ENCODE data around the gene HIVEP3.

HIVEP3 gene

DNA sequence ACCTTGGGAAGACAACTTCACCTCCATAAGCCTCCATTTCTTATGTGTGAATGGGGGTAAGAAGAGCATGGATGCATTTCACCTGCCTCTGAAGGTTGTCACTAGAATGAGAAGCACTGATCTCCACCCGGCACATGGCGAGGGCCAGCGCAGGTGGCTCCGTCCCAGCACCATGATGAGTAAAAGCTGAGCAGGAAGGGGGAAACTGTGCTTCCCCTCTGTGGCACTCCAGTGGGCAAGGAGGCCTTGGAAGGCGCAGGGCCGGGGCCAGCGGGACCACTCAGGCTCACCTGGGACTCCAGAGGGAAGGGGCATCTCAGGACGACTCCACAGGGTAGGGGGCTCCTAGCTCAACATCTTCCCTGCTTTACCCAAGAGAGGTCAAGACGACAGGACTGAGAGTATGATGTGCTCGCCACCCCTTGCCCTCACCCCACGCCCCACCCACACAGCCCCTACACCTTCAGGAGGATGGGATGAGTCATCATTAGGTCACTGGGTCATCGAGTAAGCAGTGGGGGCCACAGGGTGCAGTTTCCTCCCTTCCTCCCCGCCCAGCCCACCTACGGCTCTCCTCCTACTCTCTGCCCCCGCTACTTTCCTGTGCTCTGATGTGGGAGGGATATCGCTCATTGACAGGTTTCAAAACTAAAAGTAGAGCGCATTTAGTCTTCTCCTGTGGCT is 112.1 kb downstream of the HIVEP3 start:
- DNase-seq = no peak
- TF ChIP-seq POLR2A (IDR thresholded peaks at IDR 0.05; ENCODE audit: low read length) = no peak
- TF ChIP-seq GATA1 (IDR thresholded peaks at IDR 0.05; ENCODE audit: low read depth, low read length) = no peak

DNA sequence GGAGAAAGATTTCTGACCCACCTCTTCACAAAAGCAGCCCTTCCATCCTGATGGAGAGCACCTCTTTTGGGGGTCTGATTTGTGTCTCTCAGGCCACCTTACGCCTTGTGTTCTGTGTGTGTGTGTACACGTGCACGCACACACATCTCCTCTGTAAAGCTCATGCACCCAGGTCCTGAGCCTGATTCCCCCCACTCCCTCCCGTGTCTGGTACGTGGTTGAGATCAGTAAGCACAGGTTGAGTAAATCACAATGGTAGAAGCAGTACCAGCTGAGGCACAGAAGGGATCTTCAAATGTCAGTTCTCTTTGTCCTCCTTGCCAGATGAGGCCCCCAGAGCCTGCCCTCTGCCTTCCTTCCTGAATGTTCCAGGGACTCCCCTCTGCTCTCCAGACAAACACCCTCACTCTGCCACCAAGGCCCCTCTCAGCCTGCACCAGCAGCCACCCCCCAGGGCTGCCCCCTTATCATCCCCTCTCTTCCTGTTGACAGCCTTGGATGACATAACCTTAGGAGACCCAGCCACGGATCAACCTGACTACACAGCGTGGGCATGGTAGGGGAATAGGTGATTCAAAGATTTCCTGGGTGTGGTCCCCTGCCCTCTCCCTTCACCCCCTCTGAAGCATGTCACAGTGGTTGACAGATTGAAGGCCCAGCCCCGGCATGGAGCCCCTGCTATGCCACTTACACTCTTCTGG is 112.8 kb downstream of the HIVEP3 start:
- no peak for TF ChIP-seq POLR2A (IDR thresholded peaks at IDR 0.05; ENCODE audit: low read length)
- no peak for TF ChIP-seq GATA1 (IDR thresholded peaks at IDR 0.05; ENCODE audit: low read depth, low read length)
- DNase-seq = no peak

DNA sequence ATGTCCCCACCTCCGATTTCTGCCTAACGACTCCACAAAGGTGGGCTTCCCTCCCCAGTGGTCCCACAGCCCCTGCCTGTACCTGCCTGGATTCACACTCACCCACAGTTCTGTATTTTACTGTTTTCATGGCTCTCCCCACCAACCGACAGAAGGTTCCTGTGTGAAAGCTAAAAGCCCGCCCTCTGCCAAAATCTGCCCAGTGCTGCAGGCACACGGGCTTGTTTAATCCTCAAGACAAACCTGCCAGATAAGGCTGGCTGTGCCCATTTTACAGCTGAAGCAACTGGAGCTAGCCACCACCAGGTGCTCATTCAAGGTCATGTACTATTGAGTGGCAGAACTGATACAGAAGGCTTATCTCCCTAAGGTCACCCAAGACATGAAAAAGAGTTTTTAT is 114.5 kb downstream of the HIVEP3 start:
- DNase-seq = no peak
- TF ChIP-seq POLR2A (IDR thresholded peaks at IDR 0.05; ENCODE audit: low read length) (no peak), GATA1 (IDR thresholded peaks at IDR 0.05; ENCODE audit: low read depth, low read length) (no peak)

DNA sequence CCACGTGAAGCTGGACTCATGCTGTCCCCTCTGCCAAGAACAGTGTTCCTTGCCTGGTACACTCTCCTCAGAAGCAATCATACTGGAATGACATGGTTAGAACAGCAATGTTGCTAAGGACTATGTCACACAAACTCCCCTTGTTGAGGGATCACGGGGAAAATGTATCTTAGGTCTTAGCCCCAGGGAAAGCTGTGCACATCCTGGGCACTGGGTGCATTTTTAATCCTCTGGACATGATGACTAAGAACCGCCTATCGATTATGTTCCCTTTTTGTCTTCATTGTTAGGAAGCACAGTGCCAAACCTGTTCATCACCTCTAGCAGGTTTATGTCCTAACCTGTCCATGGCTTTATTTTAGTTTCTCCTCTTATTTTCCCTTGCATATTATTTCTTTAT is 115.1 kb downstream of the HIVEP3 start:
- no peak for TF ChIP-seq GATA1 (IDR thresholded peaks at IDR 0.05; ENCODE audit: low read depth, low read length)
- no peak for TF ChIP-seq POLR2A (IDR thresholded peaks at IDR 0.05; ENCODE audit: low read length)
- no peak for DNase-seq

DNA sequence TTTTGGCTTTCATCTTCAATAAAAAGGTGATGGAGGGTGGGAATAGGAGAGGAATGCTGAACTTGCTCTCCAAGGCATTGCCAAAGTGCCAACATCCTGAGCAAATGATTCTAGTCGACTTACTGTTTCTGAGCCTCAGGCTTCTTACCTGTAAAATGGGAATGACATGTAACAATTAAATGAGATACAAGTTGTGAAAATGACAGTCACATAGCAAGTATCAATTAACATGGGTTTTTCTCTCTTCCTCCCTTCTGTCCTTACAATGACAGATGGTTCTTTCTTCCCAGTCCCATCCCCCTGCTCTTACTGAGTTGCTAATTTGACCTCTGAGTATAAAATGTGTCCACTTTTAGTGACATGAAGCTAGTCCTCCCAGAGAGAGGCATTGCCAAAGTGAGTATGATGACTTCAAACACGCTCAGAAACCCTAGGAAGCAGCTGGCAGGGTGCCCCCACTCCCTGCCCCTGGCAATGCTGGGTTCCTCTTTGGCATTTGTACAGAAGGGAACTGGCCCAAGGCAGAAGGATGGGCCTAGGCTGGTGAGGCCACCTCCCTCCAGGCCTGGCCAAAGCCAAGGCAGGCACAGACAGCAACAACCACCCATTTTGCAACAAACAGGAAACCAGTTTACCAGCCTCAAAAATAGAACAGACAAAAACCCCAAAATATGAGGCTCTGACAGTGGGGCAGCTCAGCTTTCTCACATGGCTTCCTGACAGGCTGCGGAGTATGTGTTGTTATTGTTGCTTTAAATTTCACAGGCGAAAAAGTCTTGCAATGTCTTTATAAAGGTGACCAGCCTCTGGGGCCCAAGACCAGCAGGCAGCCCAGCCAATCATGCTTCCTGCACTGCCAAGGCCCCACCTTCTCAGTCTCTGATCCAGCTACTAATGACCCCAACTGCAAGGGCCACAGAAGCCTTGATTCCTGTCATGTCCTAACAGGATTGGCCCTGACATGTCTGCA is 115.9 kb downstream of the HIVEP3 start:
- no peak for DNase-seq
- TF ChIP-seq POLR2A (IDR thresholded peaks at IDR 0.05; ENCODE audit: low read length) (no peak), GATA1 (IDR thresholded peaks at IDR 0.05; ENCODE audit: low read depth, low read length) (no peak)

GRCh38 chr1:41800311-41800829 is 118.4 kb downstream of the HIVEP3 start:
- TF ChIP-seq POLR2A (IDR thresholded peaks at IDR 0.05; ENCODE audit: low read length) (no peak), GATA1 (IDR thresholded peaks at IDR 0.05; ENCODE audit: low read depth, low read length) (no peak)
- DNase-seq = no peak

DNA sequence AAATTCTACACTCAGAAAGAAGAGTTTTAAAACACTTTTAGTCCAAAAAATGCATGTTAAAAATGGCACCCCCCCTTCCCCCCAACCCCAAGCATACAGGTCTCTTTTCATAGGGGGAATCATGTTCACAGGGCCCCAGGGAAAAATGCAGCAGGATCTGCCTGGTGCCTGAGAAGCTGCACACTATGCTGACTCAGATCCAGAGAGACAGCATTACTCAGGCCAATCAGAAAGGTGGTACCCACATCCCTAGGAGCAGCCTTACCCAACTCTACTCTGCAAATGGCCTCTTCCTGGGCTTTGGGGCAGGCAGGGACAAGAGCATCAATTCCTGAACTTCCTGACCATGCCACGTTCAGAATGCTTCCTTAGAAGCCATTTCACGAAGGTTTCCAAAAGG is 119.0 kb downstream of the HIVEP3 start:
- no peak for DNase-seq
- TF ChIP-seq GATA1 (IDR thresholded peaks at IDR 0.05; ENCODE audit: low read depth, low read length) (no peak), POLR2A (IDR thresholded peaks at IDR 0.05; ENCODE audit: low read length) (no peak)

DNA sequence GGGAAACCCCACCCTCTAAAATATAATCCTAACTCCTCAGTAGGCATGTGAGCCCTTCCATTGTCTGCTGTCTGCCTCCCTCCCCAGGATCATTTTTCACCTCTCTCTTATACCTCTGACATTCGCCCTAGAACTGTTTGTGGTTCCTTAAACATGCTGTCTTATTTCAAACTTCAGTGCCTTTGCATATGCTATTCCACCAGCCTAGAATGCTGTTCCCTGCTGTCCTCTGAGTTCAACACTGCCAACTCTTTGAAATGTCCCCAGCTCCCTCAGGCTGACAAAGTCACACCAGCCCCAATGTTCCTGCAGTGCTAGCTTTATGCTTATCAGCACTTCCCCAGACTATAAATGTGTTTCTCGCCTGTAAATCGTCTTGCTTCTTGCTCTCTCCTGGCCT is 119.5 kb downstream of the HIVEP3 start:
- TF ChIP-seq POLR2A (IDR thresholded peaks at IDR 0.05; ENCODE audit: low read length) (no peak), GATA1 (IDR thresholded peaks at IDR 0.05; ENCODE audit: low read depth, low read length) (no peak)
- no peak for DNase-seq

GRCh38 chr1:41795205-41795762 is 123.4 kb downstream of the HIVEP3 start:
- no peak for DNase-seq
- TF ChIP-seq POLR2A (IDR thresholded peaks at IDR 0.05; ENCODE audit: low read length) = no peak
- TF ChIP-seq GATA1 (IDR thresholded peaks at IDR 0.05; ENCODE audit: low read depth, low read length) = no peak

- TF ChIP-seq POLR2A (IDR thresholded peaks at IDR 0.05; ENCODE audit: low read length) (no peak), GATA1 (IDR thresholded peaks at IDR 0.05; ENCODE audit: low read depth, low read length) (no peak)
- no peak for DNase-seq
These were observed 124.7 kb downstream of the HIVEP3 start for GRCh38 chr1:41794031-41794430.

- DNase-seq = no peak
- TF ChIP-seq GATA1 (IDR thresholded peaks at IDR 0.05; ENCODE audit: low read depth, low read length) = no peak
- TF ChIP-seq POLR2A (IDR thresholded peaks at IDR 0.05; ENCODE audit: low read length) = no peak
These were observed 126.3 kb downstream of the HIVEP3 start for GRCh38 chr1:41792485-41792770.

- TF ChIP-seq GATA1 (IDR thresholded peaks at IDR 0.05; ENCODE audit: low read depth, low read length) (no peak), POLR2A (IDR thresholded peaks at IDR 0.05; ENCODE audit: low read length) (no peak)
- DNase-seq = no peak
These were observed 126.8 kb downstream of the HIVEP3 start for GRCh38 chr1:41791667-41792484.

DNA sequence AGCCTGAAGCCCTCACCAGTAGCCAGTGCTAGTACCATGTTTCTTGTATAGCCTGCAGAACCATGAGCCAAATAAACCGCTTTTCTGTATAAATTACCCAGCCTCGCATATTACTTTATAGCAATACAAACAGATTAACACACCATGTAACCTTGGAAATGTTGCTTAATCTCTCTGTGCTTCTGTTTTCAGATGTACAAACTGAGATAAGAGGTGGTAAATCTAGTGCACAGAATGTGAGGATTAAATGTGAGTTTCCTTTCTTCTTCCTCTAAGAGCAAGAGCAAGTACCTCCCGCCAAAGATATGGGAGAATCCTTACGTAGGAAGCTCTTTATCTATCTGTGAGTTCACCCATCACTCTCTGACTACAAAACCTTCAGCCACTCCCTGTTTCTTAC is 128.4 kb downstream of the HIVEP3 start:
- no peak for DNase-seq
- TF ChIP-seq GATA1 (IDR thresholded peaks at IDR 0.05; ENCODE audit: low read depth, low read length) = no peak

Data from erythroblast (primary cell).